BJ (cell line): ENCODE data around the gene GJC2. TPM values are rescaled to one million over a fixed set of nuclear protein-coding genes. Genes with fewer than 3 reads are reported as not detected.

Source experiments
- CTCF ChIA-PET: fragments of 350-600 bp; formaldehyde crosslinking; extraction: SDS; loops from one replicate; lab custom pipeline; 2021; ENCODE audit warnings: antibody characterized with exemption, inconsistent platforms; lab: Yijun Ruan, JAX
- POLR2A ChIA-PET: fragments of 300-600 bp; sonication (Branson Sonifier 250); formaldehyde crosslinking; extraction: SDS; loops from one replicate; lab custom pipeline; 2021; ENCODE audit warnings: antibody characterized with exemption; lab: Charles Lee
- DNase-seq: peaks from one replicate; pipeline ENCODE4 v3.0.0-alpha.2; 2011; ENCODE audit warnings: low read depth
- H3K27me3 ChIP-seq: 2 replicates; pipeline ENCODE4 v1.6.0; 2011; ENCODE audit warnings: low read length; ENCODE audit not compliant: control insufficient read depth, insufficient read depth
- H3K36me3 ChIP-seq: 2 replicates; pipeline ENCODE4 v1.5.1; 2011; ENCODE audit warnings: low read length; ENCODE audit not compliant: control insufficient read depth, insufficient read depth
- H3K4me3 ChIP-seq: 2 replicates; pipeline ENCODE4 v1.5.1; 2011; ENCODE audit warnings: low read depth, mild to moderate bottlenecking, control low read depth, low read length
- CTCF ChIP-seq: IDR thresholded peaks from 2 replicates; pipeline ENCODE4 v1.5.1; 2011; ENCODE audit warnings: low read depth, mild to moderate bottlenecking, control low read depth, inconsistent platforms, low read length, moderate library complexity; ENCODE audit not compliant: insufficient read depth
- polyA plus RNA-seq: library from polyadenylated mRNA; depleted of rRNA; stranded (reverse); fragments of >200 nt; gene quantifications from 2 replicates; pipeline ENCODE4 v1.2.3, GENCODE V29; 2011

Gene GJC2
- polyA plus RNA-seq, 1 experiment: 0.92 TPM

- CTCF ChIA-PET: interaction anchor here (1.0 to 2.2 kb wide), 2 partner anchors 16 to 19 kb away, joined by 3 to 5 read pairs; no protein-coding TSS in a partner anchor
- Histone ChIP-seq H3K27me3 (no peaks in the 10 kb centered on the region), H3K36me3 (peaks cover 13% of the 10 kb centered on the region), H3K4me3 (no peak overlapping the region)
- TF ChIP-seq CTCF: no peak
- DNase-seq: no peak
- POLR2A ChIA-PET: no interaction called here
These were observed 43.0 kb upstream of the GJC2 start for GRCh38 chr1:228106800-228107054.

DNA sequence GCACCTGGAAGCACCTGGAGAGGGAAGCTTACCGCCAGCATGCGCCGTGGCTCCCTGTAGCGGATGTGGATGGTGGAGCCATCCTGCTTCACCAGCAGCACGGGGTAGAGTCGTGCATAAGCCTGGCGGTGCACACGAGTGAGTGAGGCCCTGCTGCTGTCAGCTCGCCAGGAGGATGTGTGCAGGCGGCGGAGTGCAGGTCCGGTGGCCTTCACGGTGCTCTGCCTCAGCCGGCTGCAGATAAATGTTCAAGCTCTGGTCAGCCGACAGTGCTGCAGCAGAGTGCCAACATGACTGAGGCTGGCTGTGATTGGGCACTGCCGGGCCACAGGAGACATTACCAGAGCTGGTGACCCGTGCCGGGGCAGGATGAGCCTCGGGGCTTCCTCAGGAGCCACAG, 42.1 kb upstream of the GJC2 start:
- DNase-seq: no peak
- H3K36me3 ChIP-seq: peaks cover 13% of the 10 kb centered on the region
- H3K4me3 ChIP-seq: no peak overlapping the region
- POLR2A ChIA-PET: no interaction called here
- TF ChIP-seq CTCF: no peak
- CTCF ChIA-PET: no interaction called here
- no peaks in the 10 kb centered on the region for H3K27me3 ChIP-seq

DNA sequence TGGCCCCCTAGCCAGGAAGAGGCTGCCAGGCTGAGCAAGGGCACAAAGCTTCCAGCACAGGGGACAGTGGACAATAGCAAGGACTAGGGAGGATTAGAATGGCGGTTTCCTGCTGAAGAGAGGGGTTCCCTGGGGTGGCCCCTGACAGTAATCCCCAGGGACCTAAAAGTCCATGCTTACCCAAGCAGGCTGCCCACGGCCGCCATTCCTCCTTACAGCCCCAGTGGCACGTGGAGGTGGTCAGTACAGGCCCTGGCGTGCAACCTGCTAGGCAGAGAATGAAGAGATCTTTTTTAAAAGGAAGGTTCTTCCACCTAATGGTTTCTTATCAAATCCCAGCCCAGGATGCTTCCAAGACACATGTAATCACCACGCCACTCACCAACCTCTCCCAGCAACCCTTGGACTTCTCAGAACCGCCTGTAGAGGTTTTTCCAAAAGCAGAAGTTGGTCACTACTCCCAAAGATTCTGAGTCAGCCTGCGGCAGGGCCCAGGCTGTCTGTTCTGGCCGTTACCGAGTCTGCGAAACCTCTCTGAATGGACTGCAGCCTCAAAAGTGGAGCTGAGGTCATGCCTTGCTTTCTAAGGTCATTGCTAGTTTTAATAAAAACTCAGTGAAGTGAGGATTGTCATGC, 41.6 kb upstream of the GJC2 start:
- ChIA-PET POLR2A (no interaction called here), CTCF (no interaction called here)
- DNase-seq: no peak
- Histone ChIP-seq H3K27me3 (no peaks in the 10 kb centered on the region), H3K36me3 (peaks cover 13% of the 10 kb centered on the region), H3K4me3 (peak overlapping the region; percentile 99)
- TF ChIP-seq CTCF: no peak

- ChIA-PET POLR2A (no interaction called here), CTCF (no interaction called here)
- Histone ChIP-seq H3K36me3 (peaks cover 13% of the 10 kb centered on the region), H3K4me3 (peak overlapping the region; percentile 99), H3K27me3 (no peaks in the 10 kb centered on the region)
- TF ChIP-seq CTCF: no peak
- DNase-seq: no peak
These were observed 41.0 kb upstream of the GJC2 start for GRCh38 chr1:228108742-228109072.

- TF ChIP-seq CTCF: 0 out of 2 replicates have a peak, but pooled peaks have one; percentile 10
- ChIA-PET POLR2A (interaction anchor here (0.5 to 0.8 kb wide), 3 partner anchors 25 to 298 kb away, joined by 3 to 21 read pairs (median 4); partner anchors contain the start of gene TRIM11), CTCF (interaction anchor here (0.6 to 2.5 kb wide), 6 partner anchors 10 to 167 kb away, joined by 3 to 8 read pairs (median 5); partner anchors contain the start of gene IBA57)
These were observed 40.4 kb upstream of the GJC2 start, which contains the start of gene MRPL55 for GRCh38 chr1:228109073-228109961. MRPL55 (minus strand) TSS chr1:228109299; CDS start chr1:228108260, 1,039 bp downstream.

More at GRCh38 chr1:228109073-228109961, 40.4 kb upstream of the GJC2 start, which contains the start of gene MRPL55:
- H3K27me3 ChIP-seq: no peaks in the 10 kb centered on the region
- H3K4me3 ChIP-seq: peak within 1 kb of the TSS; percentile 99
- H3K36me3 ChIP-seq: peaks cover 13% of the 10 kb centered on the region
- peak; percentile 77 for DNase-seq
